K562 (cell line): ENCODE results near the gene TMEM242.

Experiments
- BRCA1 ChIP-seq, 2 experiments: fragments of 450-650 bp in 1 of 2; sonication (generic) in 1 of 2; formaldehyde crosslinking in 1 of 2; IDR thresholded peaks; 2 replicates each; pipeline versions ENCODE4 v1.5.0 to v1.6.1; 2017 to 2020; ENCODE audit warnings: mild to moderate bottlenecking in 1 of 2, missing genetic modification reagents in 1 of 2
- CBX3 ChIP-seq, 2 experiments: IDR thresholded peaks; 1 replicate in 1 of 2; 2 replicates in 1 of 2; pipeline ENCODE4 v1.6.1; 2012; ENCODE audit warnings: inconsistent platforms in 2 of 2, low read length in 2 of 2, borderline replicate concordance in 1 of 2, control low read depth in 1 of 2
- CTCF ChIP-seq, 3 experiments: IDR thresholded peaks in 2 of 3; conservative IDR thresholded peaks in 1 of 3; 2 replicates each; pipeline ENCODE4 v1.5.1; 2011 to 2012; ENCODE audit warnings: low read length in 3 of 3, mild to moderate bottlenecking in 3 of 3, control low read depth in 2 of 3, improper control_type of control experiment in 1 of 3, inconsistent platforms in 1 of 3, low read depth in 1 of 3, mixed read lengths in 1 of 3, moderate library complexity in 1 of 3; ENCODE audit not compliant: insufficient read depth in 2 of 3
- EZH2 ChIP-seq: IDR thresholded peaks from 2 replicates; pipeline ENCODE4 v1.6.1; 2012; ENCODE audit warnings: low read depth, mild to moderate bottlenecking, inconsistent platforms, low read length, borderline replicate concordance
- HNRNPUL1 ChIP-seq: fragments of 200-400 bp; formaldehyde crosslinking; IDR thresholded peaks from 2 replicates; pipeline ENCODE4 v1.6.1; 2017; ENCODE audit warnings: low read length
- POLR2A ChIP-seq: fragments of 450-650 bp; conservative IDR thresholded peaks from 2 replicates; pipeline ENCODE4 v1.6.1; 2016
- PTBP1 ChIP-seq: fragments of 200-400 bp; formaldehyde crosslinking; IDR thresholded peaks from 2 replicates; pipeline ENCODE4 v1.6.1; 2017; ENCODE audit warnings: low read depth, low read length
- ZNF655 ChIP-seq: fragments of 250-450 bp; sonication (Bioruptor Pico); IDR thresholded peaks from 2 replicates; pipeline ENCODE4 v1.5.0; 2021
- TF ChIP-seq, protein P1 (sequence below): sonication (generic); formaldehyde crosslinking; IDR thresholded peaks from 2 replicates; pipeline ENCODE4 v1.8.0; 2022; ENCODE audit warnings: mild to moderate bottlenecking, missing genetic modification reagents
- TF ChIP-seq, protein P2 (sequence below): fragments of 250-450 bp; sonication (Bioruptor Pico); IDR thresholded peaks from 2 replicates; pipeline ENCODE4 v1.6.1; 2021; ENCODE audit warnings: mild to moderate bottlenecking
- TF ChIP-seq, protein P3 (sequence below): fragments of 200-800 bp; sonication (Bioruptor generic); IDR thresholded peaks from 2 replicates; pipeline ENCODE4 v1.6.1; 2016; ENCODE audit warnings: missing genetic modification characterization, missing compliant biosample characterization

DNA sequence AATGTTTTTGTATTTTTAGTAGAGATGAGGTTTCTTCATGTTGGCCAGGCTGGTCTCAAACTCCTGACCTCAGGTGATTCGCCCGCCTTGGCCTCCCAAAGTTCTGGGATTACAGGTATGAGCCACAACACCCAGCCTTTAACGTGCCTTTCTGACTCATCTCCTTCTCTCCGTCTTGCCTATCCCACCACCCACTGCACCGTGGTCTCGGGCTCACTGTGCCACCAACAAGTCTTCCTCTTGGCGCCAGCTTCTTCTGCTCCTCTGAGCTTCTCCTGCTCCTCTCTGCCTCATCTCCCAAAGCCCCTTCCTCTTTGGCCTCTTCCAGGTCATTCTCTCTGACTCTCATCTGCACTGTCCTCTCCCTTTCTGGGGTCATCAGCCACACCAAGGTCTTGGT lies 41.0 kb downstream of the TMEM242 start:
- TF ChIP-seq CBX3 (IDR thresholded peaks at IDR 0.05; ENCODE audit: borderline replicate concordance in 1 of 2, low read length in 2 of 2) (no peak), ZNF655 (CRISPR knock-in tag) (no peak), EZH2 (no peak), HNRNPUL1 (no peak), CTCF (IDR thresholded peaks at IDR 0.05 in 2 of 3, conservative IDR thresholded peaks at IDR 0.05 in 1 of 3; ENCODE audit: insufficient read depth in 2 of 3, low read depth in 1 of 3, low read length in 3 of 3) (no peak), POLR2A (no peak), PTBP1 (no peak), BRCA1 (IDR thresholded peaks at IDR 0.05) (no peak), BRCA1 (CRISPR knock-in tag; IDR thresholded peaks at IDR 0.05) (no peak)
- TF ChIP-seq, protein P1, sequence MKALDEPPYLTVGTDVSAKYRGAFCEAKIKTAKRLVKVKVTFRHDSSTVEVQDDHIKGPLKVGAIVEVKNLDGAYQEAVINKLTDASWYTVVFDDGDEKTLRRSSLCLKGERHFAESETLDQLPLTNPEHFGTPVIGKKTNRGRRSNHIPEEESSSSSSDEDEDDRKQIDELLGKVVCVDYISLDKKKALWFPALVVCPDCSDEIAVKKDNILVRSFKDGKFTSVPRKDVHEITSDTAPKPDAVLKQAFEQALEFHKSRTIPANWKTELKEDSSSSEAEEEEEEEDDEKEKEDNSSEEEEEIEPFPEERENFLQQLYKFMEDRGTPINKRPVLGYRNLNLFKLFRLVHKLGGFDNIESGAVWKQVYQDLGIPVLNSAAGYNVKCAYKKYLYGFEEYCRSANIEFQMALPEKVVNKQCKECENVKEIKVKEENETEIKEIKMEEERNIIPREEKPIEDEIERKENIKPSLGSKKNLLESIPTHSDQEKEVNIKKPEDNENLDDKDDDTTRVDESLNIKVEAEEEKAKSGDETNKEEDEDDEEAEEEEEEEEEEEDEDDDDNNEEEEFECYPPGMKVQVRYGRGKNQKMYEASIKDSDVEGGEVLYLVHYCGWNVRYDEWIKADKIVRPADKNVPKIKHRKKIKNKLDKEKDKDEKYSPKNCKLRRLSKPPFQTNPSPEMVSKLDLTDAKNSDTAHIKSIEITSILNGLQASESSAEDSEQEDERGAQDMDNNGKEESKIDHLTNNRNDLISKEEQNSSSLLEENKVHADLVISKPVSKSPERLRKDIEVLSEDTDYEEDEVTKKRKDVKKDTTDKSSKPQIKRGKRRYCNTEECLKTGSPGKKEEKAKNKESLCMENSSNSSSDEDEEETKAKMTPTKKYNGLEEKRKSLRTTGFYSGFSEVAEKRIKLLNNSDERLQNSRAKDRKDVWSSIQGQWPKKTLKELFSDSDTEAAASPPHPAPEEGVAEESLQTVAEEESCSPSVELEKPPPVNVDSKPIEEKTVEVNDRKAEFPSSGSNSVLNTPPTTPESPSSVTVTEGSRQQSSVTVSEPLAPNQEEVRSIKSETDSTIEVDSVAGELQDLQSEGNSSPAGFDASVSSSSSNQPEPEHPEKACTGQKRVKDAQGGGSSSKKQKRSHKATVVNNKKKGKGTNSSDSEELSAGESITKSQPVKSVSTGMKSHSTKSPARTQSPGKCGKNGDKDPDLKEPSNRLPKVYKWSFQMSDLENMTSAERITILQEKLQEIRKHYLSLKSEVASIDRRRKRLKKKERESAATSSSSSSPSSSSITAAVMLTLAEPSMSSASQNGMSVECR (CRISPR knock-in tag), result no peak
- TF ChIP-seq, protein P2, sequence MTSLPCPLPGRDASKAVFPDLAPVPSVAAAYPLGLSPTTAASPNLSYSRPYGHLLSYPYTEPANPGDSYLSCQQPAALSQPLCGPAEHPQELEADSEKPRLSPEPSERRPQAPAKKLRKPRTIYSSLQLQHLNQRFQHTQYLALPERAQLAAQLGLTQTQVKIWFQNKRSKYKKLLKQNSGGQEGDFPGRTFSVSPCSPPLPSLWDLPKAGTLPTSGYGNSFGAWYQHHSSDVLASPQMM, result no peak
- TF ChIP-seq, protein P3, sequence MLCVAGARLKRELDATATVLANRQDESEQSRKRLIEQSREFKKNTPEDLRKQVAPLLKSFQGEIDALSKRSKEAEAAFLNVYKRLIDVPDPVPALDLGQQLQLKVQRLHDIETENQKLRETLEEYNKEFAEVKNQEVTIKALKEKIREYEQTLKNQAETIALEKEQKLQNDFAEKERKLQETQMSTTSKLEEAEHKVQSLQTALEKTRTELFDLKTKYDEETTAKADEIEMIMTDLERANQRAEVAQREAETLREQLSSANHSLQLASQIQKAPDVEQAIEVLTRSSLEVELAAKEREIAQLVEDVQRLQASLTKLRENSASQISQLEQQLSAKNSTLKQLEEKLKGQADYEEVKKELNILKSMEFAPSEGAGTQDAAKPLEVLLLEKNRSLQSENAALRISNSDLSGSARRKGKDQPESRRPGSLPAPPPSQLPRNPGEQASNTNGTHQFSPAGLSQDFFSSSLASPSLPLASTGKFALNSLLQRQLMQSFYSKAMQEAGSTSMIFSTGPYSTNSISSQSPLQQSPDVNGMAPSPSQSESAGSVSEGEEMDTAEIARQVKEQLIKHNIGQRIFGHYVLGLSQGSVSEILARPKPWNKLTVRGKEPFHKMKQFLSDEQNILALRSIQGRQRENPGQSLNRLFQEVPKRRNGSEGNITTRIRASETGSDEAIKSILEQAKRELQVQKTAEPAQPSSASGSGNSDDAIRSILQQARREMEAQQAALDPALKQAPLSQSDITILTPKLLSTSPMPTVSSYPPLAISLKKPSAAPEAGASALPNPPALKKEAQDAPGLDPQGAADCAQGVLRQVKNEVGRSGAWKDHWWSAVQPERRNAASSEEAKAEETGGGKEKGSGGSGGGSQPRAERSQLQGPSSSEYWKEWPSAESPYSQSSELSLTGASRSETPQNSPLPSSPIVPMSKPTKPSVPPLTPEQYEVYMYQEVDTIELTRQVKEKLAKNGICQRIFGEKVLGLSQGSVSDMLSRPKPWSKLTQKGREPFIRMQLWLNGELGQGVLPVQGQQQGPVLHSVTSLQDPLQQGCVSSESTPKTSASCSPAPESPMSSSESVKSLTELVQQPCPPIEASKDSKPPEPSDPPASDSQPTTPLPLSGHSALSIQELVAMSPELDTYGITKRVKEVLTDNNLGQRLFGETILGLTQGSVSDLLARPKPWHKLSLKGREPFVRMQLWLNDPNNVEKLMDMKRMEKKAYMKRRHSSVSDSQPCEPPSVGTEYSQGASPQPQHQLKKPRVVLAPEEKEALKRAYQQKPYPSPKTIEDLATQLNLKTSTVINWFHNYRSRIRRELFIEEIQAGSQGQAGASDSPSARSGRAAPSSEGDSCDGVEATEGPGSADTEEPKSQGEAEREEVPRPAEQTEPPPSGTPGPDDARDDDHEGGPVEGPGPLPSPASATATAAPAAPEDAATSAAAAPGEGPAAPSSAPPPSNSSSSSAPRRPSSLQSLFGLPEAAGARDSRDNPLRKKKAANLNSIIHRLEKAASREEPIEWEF (CRISPR knock-in tag), result no peak
